GM12878 (cell line): ENCODE results near the gene CGN.

Experiments used
- ASH2L ChIP-seq: fragments of 300-600, 200-600 bp; sonication (generic); IDR thresholded peaks from 2 replicates; pipeline ENCODE4 v1.6.1; 2017; ENCODE audit warnings: low read depth, mild to moderate bottlenecking, borderline replicate concordance
- BHLHE40 ChIP-seq, 2 experiments: fragments of 450-650 bp in 1 of 2; IDR thresholded peaks; 2 replicates each; pipeline ENCODE4 v1.6.1; 2011 to 2017; ENCODE audit warnings: low read depth in 2 of 2, borderline replicate concordance in 1 of 2, improper control_type of control experiment in 1 of 2, low read length in 1 of 2, mild to moderate bottlenecking in 1 of 2
- ESRRA ChIP-seq: IDR thresholded peaks from 2 replicates; pipeline ENCODE4 v1.6.1; 2012; ENCODE audit warnings: mild to moderate bottlenecking, low read length, improper control_type of control experiment
- FOXM1 ChIP-seq: IDR thresholded peaks from 2 replicates; pipeline ENCODE4 v1.6.1; 2012; ENCODE audit warnings: low read depth, mild to moderate bottlenecking, inconsistent platforms, low read length, moderate library complexity
- MTA2 ChIP-seq: fragments of 450-650 bp; IDR thresholded peaks from 2 replicates; pipeline ENCODE4 v1.6.1; 2016; ENCODE audit warnings: low read depth, mild to moderate bottlenecking, moderate library complexity
- MTA3 ChIP-seq: IDR thresholded peaks from 2 replicates; pipeline ENCODE4 v1.6.1; 2012; ENCODE audit warnings: low read length, inconsistent platforms, borderline replicate concordance
- POLR2A ChIP-seq: IDR thresholded peaks from 2 replicates; pipeline ENCODE4 v1.6.1; 2011; ENCODE audit warnings: low read depth, mild to moderate bottlenecking, low read length
- POLR2AphosphoS5 ChIP-seq: IDR thresholded peaks from 2 replicates; pipeline ENCODE4 v1.6.1; 2011; ENCODE audit warnings: mild to moderate bottlenecking, low read length, inconsistent platforms
- RFX5 ChIP-seq: IDR thresholded peaks from 2 replicates; pipeline ENCODE4 v1.6.1; 2011; ENCODE audit warnings: low read depth, low read length, improper control_type of control experiment
- STAT1 ChIP-seq: fragments of 450-650 bp; conservative IDR thresholded peaks from 2 replicates; pipeline ENCODE4 v1.6.1; 2014; ENCODE audit warnings: antibody characterized with exemption, mild to moderate bottlenecking
- ZNF622 ChIP-seq: fragments of 450-650 bp; IDR thresholded peaks from 2 replicates; pipeline ENCODE4 v1.6.1; 2017; ENCODE audit warnings: mild to moderate bottlenecking, inconsistent platforms
- TF ChIP-seq, protein P1 (sequence below), 3 experiments: IDR thresholded peaks in 2 of 3; conservative IDR thresholded peaks in 1 of 3; 2 replicates each; pipeline ENCODE4 v1.5.1; 2011; ENCODE audit warnings: low read depth in 3 of 3, low read length in 3 of 3, mild to moderate bottlenecking in 3 of 3, control low read depth in 2 of 3, moderate library complexity in 2 of 3, inconsistent platforms in 1 of 3, mixed read lengths in 1 of 3; ENCODE audit not compliant: control insufficient read depth in 2 of 3, insufficient read depth in 1 of 3; ENCODE audit errors: extremely low read depth in 1 of 3

- no peak for TF ChIP-seq ESRRA
- TF ChIP-seq ZNF622 = no peak
- no peak for TF ChIP-seq STAT1
- TF ChIP-seq ASH2L = no peak
- no peak for TF ChIP-seq POLR2A
- TF ChIP-seq POLR2AphosphoS5 = no peak
- no peak for TF ChIP-seq FOXM1
- no peak for TF ChIP-seq MTA3
- no peak for TF ChIP-seq BHLHE40 (IDR thresholded peaks at IDR 0.05; ENCODE audit: borderline replicate concordance in 1 of 2, low read depth in 2 of 2, low read length in 1 of 2)
- TF ChIP-seq RFX5 = no peak
- TF ChIP-seq, protein P1, sequence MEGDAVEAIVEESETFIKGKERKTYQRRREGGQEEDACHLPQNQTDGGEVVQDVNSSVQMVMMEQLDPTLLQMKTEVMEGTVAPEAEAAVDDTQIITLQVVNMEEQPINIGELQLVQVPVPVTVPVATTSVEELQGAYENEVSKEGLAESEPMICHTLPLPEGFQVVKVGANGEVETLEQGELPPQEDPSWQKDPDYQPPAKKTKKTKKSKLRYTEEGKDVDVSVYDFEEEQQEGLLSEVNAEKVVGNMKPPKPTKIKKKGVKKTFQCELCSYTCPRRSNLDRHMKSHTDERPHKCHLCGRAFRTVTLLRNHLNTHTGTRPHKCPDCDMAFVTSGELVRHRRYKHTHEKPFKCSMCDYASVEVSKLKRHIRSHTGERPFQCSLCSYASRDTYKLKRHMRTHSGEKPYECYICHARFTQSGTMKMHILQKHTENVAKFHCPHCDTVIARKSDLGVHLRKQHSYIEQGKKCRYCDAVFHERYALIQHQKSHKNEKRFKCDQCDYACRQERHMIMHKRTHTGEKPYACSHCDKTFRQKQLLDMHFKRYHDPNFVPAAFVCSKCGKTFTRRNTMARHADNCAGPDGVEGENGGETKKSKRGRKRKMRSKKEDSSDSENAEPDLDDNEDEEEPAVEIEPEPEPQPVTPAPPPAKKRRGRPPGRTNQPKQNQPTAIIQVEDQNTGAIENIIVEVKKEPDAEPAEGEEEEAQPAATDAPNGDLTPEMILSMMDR (IDR thresholded peaks at IDR 0.05 in 2 of 3, conservative IDR thresholded peaks at IDR 0.05 in 1 of 3; ENCODE audit: control insufficient read depth in 2 of 3, extremely low read depth in 1 of 3, insufficient read depth in 1 of 3, low read depth in 3 of 3, low read length in 3 of 3) = no peak
- no peak for TF ChIP-seq MTA2
These were observed 44.9 kb downstream of the CGN start for GRCh38 chr1:151556052-151556451.
